ENCODE measurements around the gene MAPK8IP3. TPM values are rescaled to one million over a fixed set of nuclear protein-coding genes. Genes with fewer than 3 reads are reported as not detected.
A peak's percentile ranks its signal among the peaks of the same experiment; 100 is the strongest.

The MAPK8IP3 gene
- total and polyA plus RNA-seq, 2 donors from 2014 or later, result 10.6 to 67.7 TPM

DNA sequence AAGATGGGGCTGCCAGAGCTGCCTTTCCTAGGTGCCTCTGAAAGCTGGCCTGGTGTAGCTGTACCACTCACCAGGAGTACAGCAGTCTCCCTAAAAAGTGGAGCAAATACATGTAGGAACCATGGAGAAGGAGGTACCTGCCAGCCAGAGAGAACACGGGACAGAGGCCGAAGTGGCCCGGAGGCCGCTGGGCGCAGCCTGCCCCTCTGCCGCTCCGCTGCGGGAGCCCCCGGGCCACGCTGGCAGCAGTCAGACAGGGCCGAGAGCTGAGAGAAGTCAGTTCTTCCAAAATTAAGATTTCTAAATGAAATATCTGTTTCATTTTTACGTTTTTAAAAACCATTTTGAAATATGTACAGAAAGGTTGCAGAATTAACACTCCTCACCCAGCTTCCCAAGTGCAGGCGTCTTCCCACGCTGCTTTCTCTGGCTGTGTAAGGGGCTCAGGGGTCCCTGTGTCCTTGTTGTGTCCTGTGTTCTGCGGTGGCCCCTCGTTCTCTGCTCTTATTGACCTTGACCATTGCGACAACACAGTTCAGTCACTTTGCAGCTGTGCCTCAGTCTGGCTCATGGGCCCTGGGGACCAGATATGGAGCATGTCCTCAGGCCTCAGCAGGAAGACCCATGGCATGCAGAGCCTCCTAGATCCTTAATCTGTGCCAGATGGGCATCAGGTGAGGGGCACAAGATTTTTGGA, 5.0 kb downstream of the MAPK8IP3 start:
- DNase-seq, result no peak
- H3K9ac ChIP-seq (ENCODE audit: low read length in 3 of 3), result no peak overlapping the region
- H3K36me3 ChIP-seq (ENCODE audit: control insufficient read depth in 2 of 3, insufficient read depth in 3 of 3, low read length in 3 of 3), result no peaks in the 10 kb centered on the region
- no peak overlapping the region for H3K4me3 ChIP-seq (ENCODE audit: low read length in 3 of 3)
- H3K9me3 ChIP-seq (ENCODE audit: control insufficient read depth in 2 of 3, insufficient read depth in 1 of 3, low read length in 3 of 3), result no peaks in the 10 kb centered on the region
- H3K27ac ChIP-seq (ENCODE audit: low read depth in 2 of 2, low read length in 2 of 2), result no peak overlapping the region
- intact Hi-C loops (cut with DNase I), result no loop called here
- peaks cover 0 to 19% (median 19%) of the 10 kb centered on the region in 3 donors for H3K4me1 ChIP-seq (ENCODE audit: control insufficient read depth in 2 of 3, insufficient read depth in 2 of 3, low read depth in 1 of 3, low read length in 3 of 3)
- no peaks in the 10 kb centered on the region for H3K27me3 ChIP-seq (ENCODE audit: control insufficient read depth, insufficient read depth, low read length)
- TF ChIP-seq, protein P1, sequence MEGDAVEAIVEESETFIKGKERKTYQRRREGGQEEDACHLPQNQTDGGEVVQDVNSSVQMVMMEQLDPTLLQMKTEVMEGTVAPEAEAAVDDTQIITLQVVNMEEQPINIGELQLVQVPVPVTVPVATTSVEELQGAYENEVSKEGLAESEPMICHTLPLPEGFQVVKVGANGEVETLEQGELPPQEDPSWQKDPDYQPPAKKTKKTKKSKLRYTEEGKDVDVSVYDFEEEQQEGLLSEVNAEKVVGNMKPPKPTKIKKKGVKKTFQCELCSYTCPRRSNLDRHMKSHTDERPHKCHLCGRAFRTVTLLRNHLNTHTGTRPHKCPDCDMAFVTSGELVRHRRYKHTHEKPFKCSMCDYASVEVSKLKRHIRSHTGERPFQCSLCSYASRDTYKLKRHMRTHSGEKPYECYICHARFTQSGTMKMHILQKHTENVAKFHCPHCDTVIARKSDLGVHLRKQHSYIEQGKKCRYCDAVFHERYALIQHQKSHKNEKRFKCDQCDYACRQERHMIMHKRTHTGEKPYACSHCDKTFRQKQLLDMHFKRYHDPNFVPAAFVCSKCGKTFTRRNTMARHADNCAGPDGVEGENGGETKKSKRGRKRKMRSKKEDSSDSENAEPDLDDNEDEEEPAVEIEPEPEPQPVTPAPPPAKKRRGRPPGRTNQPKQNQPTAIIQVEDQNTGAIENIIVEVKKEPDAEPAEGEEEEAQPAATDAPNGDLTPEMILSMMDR (IDR thresholded peaks at IDR 0.05; ENCODE audit: borderline replicate concordance, extremely low read depth, insufficient read depth), result no peak
- FAIRE-seq, result no peak

DNA sequence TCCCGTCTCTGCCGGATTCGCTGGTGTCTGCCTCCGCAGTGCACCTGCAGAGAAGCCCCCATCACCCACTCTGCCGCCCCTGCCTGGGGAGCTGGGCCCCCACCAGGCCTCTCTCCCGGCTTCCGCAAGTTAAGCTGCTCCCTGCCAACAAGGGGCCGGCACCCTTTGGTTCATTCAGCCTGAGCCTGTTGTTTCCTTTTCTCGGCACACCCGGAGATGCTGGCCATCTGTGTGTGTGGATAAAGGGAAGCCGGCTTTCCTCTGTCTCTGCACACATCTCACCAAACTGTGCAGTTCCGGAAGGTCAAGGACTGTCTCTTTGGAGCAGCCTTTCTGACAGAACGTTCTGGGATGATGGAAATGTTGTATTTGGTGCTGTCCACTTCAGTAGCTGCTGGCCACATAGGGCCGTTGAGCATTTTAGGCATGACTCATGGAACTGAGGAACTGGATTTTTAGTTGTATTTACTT, 6.8 kb downstream of the MAPK8IP3 start:
- TF ChIP-seq, protein P1 (IDR thresholded peaks at IDR 0.05; ENCODE audit: borderline replicate concordance, extremely low read depth, insufficient read depth), result no peak
- no peaks in the 10 kb centered on the region for H3K9me3 ChIP-seq (ENCODE audit: control insufficient read depth in 2 of 3, insufficient read depth in 1 of 3, low read length in 3 of 3)
- FAIRE-seq (no peak), DNase-seq (no peak)
- H3K27ac ChIP-seq (ENCODE audit: low read depth in 2 of 2, low read length in 2 of 2), result peak overlapping the region in 1 of 2 donors; percentile 13
- H3K27me3 ChIP-seq (ENCODE audit: control insufficient read depth, insufficient read depth, low read length), result no peaks in the 10 kb centered on the region
- no peak overlapping the region for H3K9ac ChIP-seq (ENCODE audit: low read length in 3 of 3)
- no peaks in the 10 kb centered on the region for H3K36me3 ChIP-seq (ENCODE audit: control insufficient read depth in 2 of 3, insufficient read depth in 3 of 3, low read length in 3 of 3)
- H3K4me3 ChIP-seq (ENCODE audit: low read length in 3 of 3), result peak overlapping the region in 1 of 3 donors; percentile 38
- intact Hi-C loops (cut with DNase I), result no loop called here
- H3K4me1 ChIP-seq (ENCODE audit: control insufficient read depth in 2 of 3, insufficient read depth in 2 of 3, low read depth in 1 of 3, low read length in 3 of 3), result peaks cover 0 to 12% (median 11%) of the 10 kb centered on the region in 3 donors

DNA sequence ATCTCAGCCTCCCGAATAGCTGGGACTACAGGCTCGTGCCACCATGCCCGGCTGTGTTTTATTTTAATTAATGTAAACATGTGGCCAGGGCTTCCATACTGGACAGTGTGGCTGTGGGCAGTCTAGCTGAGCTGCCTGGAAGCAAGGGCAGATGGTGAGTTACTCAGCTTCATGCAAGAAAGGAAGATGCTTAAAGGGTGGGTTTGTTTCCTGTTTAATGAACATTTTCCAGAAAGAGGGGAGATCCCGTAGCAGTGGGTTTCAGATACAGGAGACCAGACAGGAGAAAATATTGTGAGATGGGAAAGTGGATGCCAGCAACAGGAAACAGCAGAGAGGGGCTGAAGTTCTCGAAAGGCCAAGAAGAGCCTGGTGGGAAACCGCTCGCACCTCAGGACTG, 7.3 kb downstream of the MAPK8IP3 start:
- intact Hi-C loops (cut with DNase I), result no loop called here
- Histone ChIP-seq H3K36me3 (ENCODE audit: control insufficient read depth in 2 of 3, insufficient read depth in 3 of 3, low read length in 3 of 3) (no peaks in the 10 kb centered on the region), H3K4me3 (ENCODE audit: low read length in 3 of 3) (peak overlapping the region in 1 of 3 donors; percentile 38), H3K27ac (ENCODE audit: low read depth in 2 of 2, low read length in 2 of 2) (peak overlapping the region; percentile 13 to 62), H3K4me1 (ENCODE audit: control insufficient read depth in 2 of 3, insufficient read depth in 2 of 3, low read depth in 1 of 3, low read length in 3 of 3) (peaks cover 0 to 10% (median 8%) of the 10 kb centered on the region in 3 donors), H3K9me3 (ENCODE audit: control insufficient read depth in 2 of 3, insufficient read depth in 1 of 3, low read length in 3 of 3) (no peaks in the 10 kb centered on the region), H3K27me3 (ENCODE audit: control insufficient read depth, insufficient read depth, low read length) (no peaks in the 10 kb centered on the region), H3K9ac (ENCODE audit: low read length in 3 of 3) (peak overlapping the region in 1 of 3 donors; percentile 38)
- FAIRE-seq (no peak), DNase-seq (no peak)
- TF ChIP-seq, protein P1 (IDR thresholded peaks at IDR 0.05; ENCODE audit: borderline replicate concordance, extremely low read depth, insufficient read depth), result no peak

Measured in kidney (tissue), 14 donors.